Measurements from ENCODE around the gene DICER1.

Gene DICER1

DNA sequence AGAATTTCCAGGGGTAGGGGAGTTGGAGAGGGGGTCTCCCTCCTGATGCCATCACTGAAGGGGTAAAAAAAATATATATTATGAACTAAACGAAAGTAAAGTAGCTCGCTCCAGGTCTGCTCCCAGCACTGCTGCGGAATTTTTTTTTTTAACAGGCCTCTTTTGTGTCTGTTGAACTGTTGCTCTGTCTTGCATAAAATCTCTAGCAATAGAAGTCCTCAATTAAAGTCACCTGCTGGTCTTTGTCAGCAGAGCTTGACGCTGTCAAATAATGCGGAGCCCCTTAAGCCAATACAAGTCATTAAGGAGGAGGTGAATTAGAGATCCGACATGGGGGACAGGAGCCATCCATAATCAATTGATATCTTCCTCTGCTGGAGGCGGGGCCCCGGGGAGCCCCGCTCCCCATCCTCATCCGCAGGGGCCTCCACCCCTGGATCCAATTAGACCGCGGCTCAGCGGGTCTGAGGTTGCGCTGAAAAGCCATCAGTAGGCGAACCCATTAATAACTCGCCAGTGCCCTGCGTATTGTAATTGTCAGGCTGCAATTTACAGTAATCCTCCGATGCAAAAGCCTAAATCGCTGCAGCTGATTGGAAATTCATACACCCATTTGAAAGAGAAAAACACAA, 85.6 kb downstream of the DICER1 start:
- no peak for DNase-seq

DNA sequence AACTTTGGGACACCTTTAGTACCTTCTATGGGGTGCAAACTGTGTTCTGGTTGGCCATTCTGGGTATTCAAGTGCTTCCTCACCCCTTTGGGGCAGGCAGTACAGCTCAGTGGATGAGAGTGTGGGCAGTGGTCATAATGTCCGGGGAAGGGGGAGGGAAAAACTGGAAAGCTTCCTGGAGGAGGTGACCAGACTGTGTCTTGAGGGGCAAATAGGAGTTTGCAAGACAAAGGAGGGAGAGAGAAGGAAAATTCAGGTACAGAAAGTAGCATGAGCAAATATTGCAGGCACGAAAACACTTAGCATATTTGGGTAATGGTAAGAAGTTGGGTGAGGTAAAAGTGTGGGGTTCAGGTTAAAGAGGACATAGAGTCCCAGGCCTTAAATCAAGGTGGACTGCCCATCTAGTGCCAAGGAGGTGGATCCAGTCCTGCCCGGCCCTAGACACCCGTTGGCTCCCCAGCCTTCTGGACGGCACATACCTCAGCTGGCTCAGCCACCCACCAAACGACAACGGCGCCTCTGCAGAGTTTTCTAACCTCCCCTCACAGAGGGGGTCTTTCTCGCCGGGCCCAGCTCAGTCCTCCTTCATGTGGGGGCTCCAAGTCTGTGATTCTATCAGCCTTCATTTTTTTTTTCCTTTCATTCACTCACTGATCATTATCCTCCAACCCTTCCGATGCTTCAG, 86.4 kb downstream of the DICER1 start:
- no peak for DNase-seq

DNA sequence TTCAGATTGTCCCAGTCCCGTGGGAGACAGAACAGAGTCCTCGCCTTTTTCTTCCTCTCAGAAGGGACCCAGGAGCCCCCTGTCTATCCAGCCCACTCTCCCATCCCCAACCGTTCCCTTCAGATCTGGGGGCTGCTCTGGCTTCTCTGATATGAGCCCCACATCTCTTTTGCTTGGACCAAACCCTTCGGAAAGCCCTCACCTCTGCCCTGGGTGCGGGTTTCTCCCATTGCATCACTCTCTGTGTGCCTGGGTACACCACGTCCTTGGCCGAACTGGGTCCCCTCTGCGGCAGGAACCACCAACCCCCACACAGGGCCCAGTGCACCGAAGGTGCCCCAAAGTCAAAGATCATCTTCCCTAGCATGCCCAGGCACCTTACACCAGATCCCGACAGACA, 87.8 kb downstream of the DICER1 start:
- no peak for DNase-seq

DNA sequence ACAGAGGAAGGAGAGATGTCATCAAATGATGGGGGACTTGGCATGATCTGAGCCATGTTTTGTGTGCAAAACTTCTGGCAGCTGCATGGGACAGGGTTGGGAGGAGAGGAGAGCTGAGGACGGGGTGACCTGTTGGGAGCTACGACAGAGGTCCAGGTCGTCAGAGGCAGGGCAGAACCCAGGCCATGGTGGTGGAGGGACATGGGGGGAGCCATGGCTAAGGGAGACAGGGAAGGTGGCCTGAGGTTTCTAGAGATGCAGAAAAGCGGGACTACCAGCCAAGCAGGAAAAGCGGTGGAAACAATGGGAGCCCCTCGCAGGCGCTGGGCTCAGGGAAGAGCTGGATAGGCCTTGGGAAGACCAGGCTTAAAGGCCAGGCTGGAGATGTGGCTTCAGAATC, 88.3 kb downstream of the DICER1 start:
- DNase-seq: no peak

DNA sequence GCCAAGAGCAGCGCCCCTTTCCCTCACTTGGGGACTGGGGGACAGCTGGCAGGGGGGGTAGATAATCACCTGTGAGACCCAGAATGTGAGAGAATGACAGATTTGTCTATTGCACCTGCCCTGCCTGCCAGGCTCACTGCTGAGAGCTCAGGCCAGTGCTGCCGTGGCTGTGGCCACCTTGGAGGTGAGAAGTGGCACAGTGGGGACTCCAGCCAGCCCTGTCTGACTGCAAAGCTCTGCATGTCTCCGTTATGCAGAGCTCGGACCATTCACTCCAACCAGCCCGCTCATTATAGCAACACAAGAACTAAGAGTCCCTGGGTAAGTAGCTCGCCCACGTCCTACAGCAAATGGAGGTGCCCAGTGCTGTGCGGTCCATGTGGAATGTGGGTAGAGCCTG, 88.8 kb downstream of the DICER1 start:
- DNase-seq: no peak

DNA sequence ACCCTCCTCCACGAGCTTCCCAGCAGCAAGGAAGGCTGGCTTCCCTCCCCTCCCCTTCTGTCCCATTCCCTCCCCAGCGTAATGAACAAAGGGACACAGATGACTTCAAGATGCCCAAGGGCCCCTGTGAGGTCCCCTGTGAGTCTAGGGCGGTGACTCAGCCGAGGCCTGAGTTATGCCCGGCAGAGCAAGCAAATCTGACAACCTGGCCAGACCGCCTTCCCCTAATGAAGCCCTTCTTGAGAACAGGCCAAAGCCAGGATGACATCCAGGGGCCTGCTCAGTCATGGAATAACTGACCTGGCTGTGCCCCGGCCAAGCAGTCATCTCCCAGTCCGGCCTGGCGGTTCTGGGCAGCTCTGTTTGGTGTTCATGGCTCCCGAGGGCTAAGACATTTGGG, 89.2 kb downstream of the DICER1 start:
- DNase-seq: no peak

DNA sequence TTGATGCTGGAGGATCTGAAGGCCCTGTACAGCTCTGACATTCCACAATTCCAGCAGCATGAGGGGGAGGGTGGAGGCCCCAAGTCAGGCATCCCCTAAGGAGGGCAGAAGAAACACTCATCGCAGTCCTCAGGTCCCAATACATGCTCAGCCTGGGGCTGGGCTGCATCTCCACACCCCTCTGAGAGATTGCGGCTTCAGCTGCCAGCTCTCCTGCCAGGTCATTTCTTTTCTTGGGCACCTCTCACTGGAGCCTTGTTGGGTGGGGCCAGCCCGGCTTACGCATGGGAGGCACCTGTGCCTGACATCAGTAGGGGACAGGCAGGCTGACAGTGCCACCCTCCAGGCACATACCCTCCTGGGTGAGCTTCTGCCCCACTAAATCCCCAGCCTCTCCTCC, 89.8 kb downstream of the DICER1 start:
- DNase-seq: no peak

DNA sequence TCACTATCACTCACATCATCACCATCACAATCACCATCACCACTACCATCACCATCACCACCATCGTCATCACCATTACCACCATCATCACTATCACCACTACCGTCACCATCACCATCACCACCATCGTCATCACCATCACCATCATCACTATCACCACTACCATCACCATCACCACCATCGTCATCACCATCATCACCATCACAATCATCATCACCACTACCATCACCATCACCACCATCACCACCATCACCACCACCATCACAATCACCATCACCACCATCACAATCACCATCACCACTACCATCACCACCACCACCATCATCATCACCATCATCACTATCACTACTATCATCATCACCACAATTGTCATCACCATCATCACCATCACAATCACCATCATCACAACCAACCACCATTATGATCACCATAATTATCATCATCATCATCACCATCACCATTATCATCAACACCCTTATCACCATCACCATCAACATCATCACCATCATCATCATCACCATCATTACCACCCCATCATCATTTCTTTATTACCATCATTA, 90.8 kb downstream of the DICER1 start:
- no peak for DNase-seq

DNA sequence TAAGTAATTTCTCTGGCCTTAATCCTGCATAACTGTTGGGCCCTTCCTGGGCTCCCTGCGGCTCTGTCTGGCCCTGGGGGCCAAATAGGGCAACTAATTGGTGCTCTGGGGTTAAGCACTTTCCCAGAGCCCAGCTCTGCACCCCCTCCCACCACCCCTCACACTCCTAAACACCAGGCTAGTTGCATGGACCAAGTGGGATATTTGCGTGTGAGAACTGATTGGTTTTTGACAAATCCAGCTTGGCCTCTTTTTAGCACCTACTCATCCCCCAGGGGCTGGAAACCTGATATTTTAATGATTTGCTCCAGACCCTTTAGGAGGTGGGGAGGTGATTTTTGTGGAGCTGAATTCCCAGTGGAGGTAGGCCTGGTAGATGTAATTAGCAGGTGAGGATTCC, 91.9 kb downstream of the DICER1 start:
- DNase-seq: peak; percentile 90

DNA sequence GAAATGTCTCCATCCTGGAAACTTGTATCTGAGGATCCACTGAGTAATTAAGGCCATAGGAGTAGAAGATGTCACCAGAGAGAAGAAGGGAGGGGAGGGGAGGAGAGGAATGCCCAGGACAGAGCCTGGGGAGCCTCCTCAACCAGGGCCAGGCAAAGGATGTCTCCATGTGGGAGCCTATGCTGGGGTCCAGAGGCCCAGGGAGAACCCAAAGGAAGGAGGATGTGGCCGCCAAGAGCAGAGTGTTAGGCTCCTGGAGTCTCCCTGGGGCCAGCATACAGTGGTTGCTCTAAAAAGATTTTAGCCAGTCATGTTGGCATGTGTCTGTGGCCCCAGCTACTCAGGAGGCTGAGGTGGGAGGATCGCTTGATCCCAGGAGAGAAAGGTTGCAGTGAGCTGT, 92.6 kb downstream of the DICER1 start:
- DNase-seq: no peak

DNA sequence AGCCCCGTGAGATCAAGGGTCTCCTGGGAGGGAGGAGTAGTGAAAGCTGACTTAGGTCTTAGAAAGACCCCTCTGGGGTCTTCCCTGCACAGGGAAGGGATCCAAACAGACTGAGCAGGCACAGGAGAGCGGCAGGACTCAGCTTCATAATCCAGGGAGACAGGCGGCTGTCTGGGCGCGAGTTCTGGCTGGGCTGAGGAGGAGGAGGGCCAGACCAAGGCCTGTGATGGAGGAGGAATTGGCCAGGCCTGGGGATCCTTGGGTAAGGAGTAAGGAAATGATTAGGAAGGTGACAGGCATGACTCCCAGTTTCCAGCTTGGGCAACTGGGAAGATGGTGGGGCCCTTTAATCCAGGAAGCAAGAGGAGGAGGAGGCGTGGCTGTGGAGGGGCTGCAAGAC, 93.1 kb downstream of the DICER1 start:
- DNase-seq: no peak

DNA sequence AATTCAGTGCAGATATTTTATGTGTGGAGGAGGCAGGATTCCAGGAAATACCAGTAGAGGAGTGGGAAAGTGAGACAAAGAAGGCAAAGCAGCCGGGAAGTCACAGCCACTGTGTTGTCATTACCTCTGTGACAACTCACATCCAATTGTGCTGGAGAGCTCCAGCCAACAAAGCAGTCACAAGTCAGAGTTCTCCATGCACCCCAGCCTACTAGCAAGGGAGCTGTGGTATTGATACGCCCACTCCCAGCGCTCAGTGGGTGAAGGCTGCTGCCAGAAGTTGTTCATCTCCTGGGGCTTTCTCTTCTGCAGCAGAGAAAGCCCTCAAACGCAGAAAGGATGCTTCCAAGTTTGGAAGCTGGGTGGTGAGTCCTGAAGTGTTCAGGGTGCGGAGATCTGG, 93.9 kb downstream of the DICER1 start:
- DNase-seq: no peak

DNA sequence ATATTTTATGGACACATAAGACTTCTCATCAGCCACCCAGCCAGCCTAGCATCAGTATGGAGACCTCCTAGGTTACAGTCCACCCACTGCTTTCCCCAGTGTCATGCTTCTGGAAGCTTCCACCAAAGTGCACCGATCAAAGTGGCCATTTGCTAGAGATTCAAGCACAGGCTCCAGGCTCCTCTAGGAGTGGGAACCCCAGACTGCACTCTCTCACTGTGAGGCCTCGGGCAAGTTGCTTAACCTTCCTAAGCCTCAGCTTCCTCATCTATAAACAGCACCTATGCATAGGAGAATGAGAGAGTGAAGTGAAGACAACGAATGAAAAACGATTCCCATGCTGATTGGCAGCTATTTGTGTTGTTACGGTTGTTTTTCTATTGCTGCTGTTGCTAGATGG, 94.4 kb downstream of the DICER1 start:
- no peak for DNase-seq

DNA sequence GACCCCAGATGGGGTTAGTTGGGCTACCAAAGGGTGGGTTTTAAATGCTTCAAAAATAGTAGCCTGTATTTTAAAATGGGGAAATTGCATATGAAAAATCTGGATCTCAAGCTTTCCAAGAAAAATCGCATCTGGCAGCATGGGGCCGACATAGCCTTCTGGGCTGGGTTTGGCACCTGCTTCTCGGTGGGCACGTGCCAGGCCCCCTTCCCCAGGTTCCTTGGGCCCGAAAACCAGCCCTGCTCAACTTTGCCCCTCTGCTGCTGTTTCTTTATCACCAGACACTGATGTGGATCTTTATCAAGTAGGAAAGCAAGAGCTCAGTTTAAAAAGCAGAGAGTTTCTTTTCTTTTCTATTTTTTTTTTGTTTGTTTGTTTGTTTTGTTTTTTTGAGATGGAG, 95.1 kb downstream of the DICER1 start:
- DNase-seq: no peak

DNA sequence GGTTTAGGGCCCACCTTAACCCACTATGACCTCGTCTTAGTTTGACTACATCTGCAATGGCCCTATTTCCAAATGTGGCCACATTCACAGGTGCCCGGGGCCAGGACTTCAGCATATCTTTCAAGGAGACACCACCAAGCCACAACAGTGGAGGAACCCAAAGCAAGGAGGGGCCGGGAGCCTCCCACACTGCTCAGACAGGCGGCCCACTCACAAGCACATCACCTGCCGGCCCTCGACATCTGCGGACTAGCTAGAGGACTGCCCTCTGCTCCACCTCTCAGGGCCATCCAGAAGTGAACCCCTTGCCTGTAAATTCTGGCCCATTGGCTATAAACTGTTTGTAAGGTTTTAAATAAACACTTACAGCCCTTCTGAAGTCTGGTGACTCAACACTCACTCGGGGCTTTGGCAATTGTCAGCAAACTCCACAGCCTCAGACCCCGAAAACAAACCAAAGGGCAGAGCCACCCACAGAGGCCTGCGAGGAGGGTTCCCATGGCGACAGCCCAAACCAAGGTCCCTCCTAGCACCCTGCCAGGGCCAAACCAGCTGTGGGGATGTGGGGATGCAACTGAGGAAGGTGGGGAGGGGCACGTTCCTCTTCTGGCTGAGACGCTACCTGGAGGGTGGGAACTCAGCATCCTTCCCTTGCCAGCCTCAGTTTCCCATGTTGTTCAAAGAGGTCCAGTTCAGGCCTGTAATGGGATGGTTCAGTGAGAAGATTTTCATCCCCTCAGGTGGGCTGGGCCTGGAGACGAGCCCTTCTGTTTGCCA, 95.8 kb downstream of the DICER1 start:
- no peak for DNase-seq

DNA sequence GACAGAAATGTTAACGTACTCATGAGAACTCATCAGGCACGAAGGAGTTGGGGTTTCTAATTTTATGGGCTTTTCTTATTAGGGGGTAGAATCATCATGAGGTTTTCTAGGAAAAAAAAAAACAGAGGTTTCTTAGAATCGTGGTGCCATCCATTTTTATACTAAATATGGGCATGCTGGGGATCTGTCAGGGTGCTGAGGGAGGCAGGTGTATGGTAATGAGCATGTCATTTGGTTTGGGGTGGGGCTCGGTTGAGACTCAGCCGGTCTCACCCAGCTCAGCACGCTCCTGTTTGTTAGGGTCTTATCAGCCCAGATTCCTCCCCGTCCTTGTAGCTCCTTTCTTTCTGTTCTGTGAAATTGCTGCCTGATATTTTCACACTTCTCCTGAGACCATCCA, 98.2 kb downstream of the DICER1 start:
- DNase-seq: peak; percentile 22

DNA sequence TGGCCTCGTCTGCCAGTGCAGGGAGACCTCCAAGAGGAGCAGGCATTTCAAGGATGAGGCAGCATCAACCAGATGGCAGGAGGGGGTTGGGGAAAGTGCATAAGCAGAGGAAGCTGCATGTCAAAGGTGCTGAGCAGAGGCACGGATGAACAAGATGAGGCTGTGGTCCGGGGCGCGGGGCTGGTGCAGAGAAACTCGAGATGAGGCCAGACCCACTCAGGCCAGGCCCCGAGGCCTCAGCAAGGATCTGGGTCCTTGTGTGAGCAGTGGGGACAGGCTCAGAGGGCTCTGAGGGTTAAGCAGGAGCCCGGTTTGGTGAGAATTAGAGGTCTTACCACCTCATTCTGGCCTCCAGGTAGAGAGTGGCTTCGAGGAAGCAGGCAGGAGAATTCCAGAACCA, 98.8 kb downstream of the DICER1 start:
- DNase-seq: peak; percentile 30

DNA sequence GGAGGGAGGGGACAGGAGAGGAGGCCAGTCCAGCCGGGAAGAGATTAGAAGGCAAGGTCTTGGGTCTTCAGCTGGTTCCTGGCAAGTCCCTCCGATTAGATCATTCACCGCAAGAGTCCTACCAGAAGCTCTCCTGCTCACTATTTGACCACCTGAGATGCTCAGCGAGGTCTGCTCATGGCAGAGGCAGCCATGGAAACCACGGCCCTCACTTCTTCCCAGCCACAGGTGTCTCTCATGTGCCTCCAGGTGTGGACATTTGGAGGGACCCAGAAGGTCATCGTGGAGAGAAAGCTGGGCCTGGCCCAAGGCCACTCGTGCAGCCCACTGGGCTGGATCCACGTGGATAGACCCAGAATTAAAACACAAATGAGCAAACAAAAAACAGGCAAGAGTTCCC, 99.5 kb downstream of the DICER1 start:
- no peak for DNase-seq

DNA sequence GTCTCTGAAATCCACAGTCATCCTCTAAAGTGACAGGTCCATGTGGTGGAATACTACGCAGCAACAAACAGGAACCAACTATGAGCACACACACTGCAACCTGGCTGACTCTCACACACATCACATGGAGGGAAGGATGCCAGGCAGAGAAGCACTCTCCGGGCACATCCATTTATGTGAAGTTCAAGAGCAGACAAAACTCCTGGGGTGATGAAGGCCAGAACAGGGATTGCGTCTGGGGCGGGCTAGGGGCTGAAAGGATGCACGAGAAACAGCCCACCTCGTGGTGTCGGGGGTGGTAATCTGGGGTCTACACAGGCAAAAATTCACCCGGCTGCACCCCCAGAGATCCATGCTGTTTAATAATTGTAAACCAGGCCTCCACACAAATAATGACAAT, 100.2 kb downstream of the DICER1 start:
- DNase-seq: no peak

DNA sequence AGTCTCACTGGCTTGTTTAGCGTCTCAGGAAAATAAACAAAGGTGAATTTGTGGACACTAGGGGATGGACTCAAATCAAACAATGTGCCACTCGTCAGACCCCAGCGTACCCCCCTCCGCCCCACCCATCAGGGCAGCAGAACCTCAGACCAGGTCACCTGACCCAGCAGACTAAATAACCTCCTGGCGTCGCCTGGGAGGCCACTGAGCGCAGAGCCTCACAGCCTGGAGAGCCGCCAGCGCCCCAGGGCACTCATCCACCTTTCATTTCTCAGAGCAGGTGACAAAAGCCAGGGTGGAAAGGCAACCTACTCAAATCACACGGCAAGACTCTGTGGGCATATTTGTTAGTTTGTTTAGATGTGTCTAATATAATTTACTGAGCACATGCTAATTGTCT, 100.9 kb downstream of the DICER1 start:
- DNase-seq: no peak

DNA sequence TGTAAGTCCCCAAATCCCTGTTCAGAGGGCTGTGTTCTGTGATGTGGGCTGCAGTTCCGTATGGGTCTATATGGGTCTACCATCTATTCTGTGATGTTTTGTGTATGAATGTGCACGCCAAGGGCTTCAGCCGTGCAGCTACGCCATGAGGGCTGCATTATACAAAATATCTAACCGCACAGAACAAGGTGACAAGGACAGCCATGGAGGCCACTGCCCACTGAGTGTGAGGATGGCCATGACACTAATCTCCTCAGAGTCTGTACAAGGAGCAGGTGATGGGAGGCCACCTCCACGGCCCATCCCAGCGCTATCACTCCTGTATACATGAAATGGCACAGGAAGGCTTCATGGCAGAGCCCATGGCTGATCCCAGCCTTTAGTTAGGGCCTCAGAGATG, 102.0 kb downstream of the DICER1 start:
- no peak for DNase-seq

DNA sequence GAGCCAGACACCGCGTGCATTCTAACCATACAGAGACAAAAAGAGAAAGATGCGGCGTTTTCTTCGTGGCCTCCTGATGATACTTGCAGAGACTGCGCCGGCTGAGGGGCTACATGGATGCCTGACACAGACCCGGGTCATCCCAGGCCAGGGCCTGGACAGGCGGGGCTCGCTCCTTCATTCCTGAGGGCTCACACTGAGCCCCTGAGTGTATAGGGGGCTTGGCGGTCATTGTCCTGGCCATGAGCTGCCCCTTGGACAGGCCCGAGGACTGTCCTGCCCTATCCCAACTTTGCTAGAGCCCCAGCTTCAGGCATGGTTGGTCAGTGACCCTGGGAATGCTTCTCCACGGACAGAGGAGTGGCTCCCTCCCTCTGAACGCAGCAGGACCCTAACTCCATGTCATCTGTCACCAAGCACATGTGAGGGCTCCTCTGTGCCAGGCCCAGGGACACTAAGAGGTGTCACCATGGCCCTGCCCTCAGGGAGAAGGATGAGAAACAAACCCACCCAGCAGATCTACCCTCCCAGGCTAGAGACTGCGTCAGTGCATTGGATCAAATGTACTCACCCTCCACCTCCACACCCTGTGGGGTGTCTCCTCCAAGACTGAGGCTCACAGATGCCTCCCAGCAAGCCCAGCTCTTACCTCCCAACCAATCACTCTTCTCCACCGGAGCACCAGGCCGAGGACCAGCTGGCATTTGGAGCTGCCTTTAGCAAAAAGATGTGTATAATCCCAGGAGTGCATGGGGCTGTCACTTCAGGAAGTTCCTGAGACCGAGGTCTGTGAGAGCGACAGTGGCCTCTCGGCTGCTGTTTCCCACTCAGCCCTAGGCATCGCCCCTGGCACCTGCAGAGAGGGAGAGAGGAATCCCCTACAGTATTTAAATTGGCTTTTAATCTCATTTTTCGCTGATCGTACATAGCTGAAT, 102.7 kb downstream of the DICER1 start:
- DNase-seq: no peak

DNA sequence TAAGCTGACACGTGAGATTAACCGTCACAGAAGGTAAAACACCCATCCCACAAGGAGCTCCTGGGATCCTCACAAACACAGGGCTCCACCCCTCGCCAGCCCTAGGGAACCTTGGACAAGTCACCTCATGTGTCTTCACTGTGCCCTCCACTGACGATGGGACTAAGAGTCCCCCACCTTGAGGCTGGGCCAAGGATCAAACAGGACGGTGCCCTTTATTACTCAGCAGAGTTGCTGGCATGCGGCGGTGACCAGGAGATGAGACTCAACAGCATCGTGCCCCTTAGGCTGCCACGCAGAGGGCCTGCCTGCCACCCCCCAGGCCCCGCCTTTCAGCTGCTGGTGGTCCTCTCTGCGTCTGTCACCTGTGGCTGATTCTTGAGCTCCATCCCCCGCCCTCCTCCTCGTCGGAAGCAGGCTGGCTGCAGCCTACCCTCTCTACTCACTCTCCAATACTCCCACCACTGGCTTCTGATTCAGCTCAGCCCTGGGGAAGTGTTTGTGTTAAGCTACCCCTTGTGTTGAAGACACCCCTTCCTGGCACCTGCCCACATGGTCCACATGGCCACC, 105.2 kb downstream of the DICER1 start:
- no peak for DNase-seq

Data from NCI-H2171 treated with DMSO at 0.1 percent for 48 hours (cell line).